HL-60/S4 treated with retinoic acid at 250 ng/mL for 4 days and 3 days (cell line): ENCODE results near the gene ERGIC2.
"Not testable (repeated sequence)": the region's sequence is repeated elsewhere in the genome, so short reads cannot be mapped to it uniquely, and the experiment has no call there.

Source experiments
- in situ Hi-C: fragments of 300-500 bp; cut with MboI; formaldehyde crosslinking; loops from 2 replicates; pipeline ENCODE4 v1.7.0; 2022; ENCODE audit warnings: low sequenced_read_pairs

ERGIC2 gene

GRCh38 chr12:29380536-29381523 is at the start of gene ERGIC2:
TSS of gene ERGIC2 (minus strand) at chr12:29381172. CDS start at chr12:29371633, 9,539 bp downstream.
- in situ Hi-C loops: no loop called here

- in situ Hi-C loops: no loop called here
Observed at GRCh38 chr12:29430716-29431044, 49.7 kb upstream of the ERGIC2 start.

- in situ Hi-C loops: no loop called here
Observed at GRCh38 chr12:29429999-29430715, 49.2 kb upstream of the ERGIC2 start.

GRCh38 chr12:29428633-29429032 is 47.7 kb upstream of the ERGIC2 start:
- in situ Hi-C loops: no loop called here

- in situ Hi-C loops: no loop called here
Observed at GRCh38 chr12:29427964-29428363, 47.0 kb upstream of the ERGIC2 start.

GRCh38 chr12:29426498-29426897 is 45.5 kb upstream of the ERGIC2 start:
- in situ Hi-C loops: no loop called here

- in situ Hi-C loops: no loop called here
Observed at GRCh38 chr12:29425722-29426121, 44.8 kb upstream of the ERGIC2 start.

GRCh38 chr12:29416748-29417147 is 35.8 kb upstream of the ERGIC2 start:
- in situ Hi-C loops: no loop called here

GRCh38 chr12:29415111-29415510 is 34.1 kb upstream of the ERGIC2 start:
- in situ Hi-C loops: no loop called here

GRCh38 chr12:29414368-29414767 is 33.4 kb upstream of the ERGIC2 start:
- in situ Hi-C loops: no loop called here

GRCh38 chr12:29405561-29405960 is 24.6 kb upstream of the ERGIC2 start:
- in situ Hi-C loops: no loop called here

GRCh38 chr12:29403991-29404390 is 23.0 kb upstream of the ERGIC2 start:
- in situ Hi-C loops: no loop called here

GRCh38 chr12:29402437-29402836 is 21.5 kb upstream of the ERGIC2 start:
- in situ Hi-C loops: no loop called here

GRCh38 chr12:29398495-29398894 is 17.5 kb upstream of the ERGIC2 start:
- in situ Hi-C loops: no loop called here

GRCh38 chr12:29396774-29397173 is 15.8 kb upstream of the ERGIC2 start:
- in situ Hi-C loops: no loop called here

- in situ Hi-C loops: no loop called here
Observed at GRCh38 chr12:29395356-29395755, 14.4 kb upstream of the ERGIC2 start.

GRCh38 chr12:29390419-29390818 is 9.4 kb upstream of the ERGIC2 start:
- in situ Hi-C loops: not testable (repeated sequence)

GRCh38 chr12:29389295-29389919 is 8.4 kb upstream of the ERGIC2 start:
- in situ Hi-C loops: no loop called here

- in situ Hi-C loops: not testable (repeated sequence)
Observed at GRCh38 chr12:29386084-29386680, 5.2 kb upstream of the ERGIC2 start.

- in situ Hi-C loops: not testable (repeated sequence)
Observed at GRCh38 chr12:29385194-29385593, 4.2 kb upstream of the ERGIC2 start.

GRCh38 chr12:29382251-29382650 is 1.3 kb upstream of the ERGIC2 start:
- in situ Hi-C loops: no loop called here
